CD4-positive, alpha-beta memory T cell (primary cell): ENCODE results near the gene PARD3B. TPM values are rescaled to one million over a fixed set of nuclear protein-coding genes. Genes with fewer than 3 reads are reported as not detected.

Experiments used
- CTCF ChIA-PET: fragments of 350-600 bp; sonication (Branson Sonifier 250); formaldehyde crosslinking; loops from one replicate; lab custom pipeline; 2021; ENCODE audit warnings: inconsistent platforms; ENCODE audit not compliant: partially characterized antibody; lab: Charles Lee
- POLR2A ChIA-PET: fragments of 350-600 bp; sonication (Branson Sonifier 250); formaldehyde crosslinking; loops from one replicate; lab custom pipeline; 2021; ENCODE audit not compliant: partially characterized antibody; lab: Charles Lee
- DNase-seq, 5 donors: peaks; one replicate each; pipeline versions ENCODE4 v3.0.0 to v3.0.0-alpha.2; 2020 to 2022; ENCODE audit warnings: mixed read lengths in 1 of 5
- H3K27ac ChIP-seq: one replicate; pipeline ENCODE4 v1.7.0; 2013; ENCODE audit warnings: low read depth, low read length
- H3K27me3 ChIP-seq: 2 replicates; pipeline ENCODE4 v1.7.0; 2013; ENCODE audit warnings: mild to moderate bottlenecking, low read length, moderate library complexity; ENCODE audit not compliant: insufficient read depth
- H3K36me3 ChIP-seq: 2 replicates; pipeline ENCODE4 v1.7.0; 2013; ENCODE audit warnings: mild to moderate bottlenecking, low read length, moderate library complexity; ENCODE audit not compliant: insufficient read depth
- H3K4me1 ChIP-seq: 2 replicates; pipeline ENCODE4 v1.7.0; 2013; ENCODE audit warnings: mild to moderate bottlenecking, low read length, moderate library complexity; ENCODE audit not compliant: insufficient read depth
- H3K4me3 ChIP-seq, 2 donors: one replicate each; pipeline ENCODE4 v1.7.0; 2013; ENCODE audit warnings: low read length in 2 of 2, mild to moderate bottlenecking in 1 of 2
- H3K9me3 ChIP-seq, 2 donors: one replicate each; pipeline ENCODE4 v1.7.0; 2013; ENCODE audit warnings: low read length in 2 of 2, control low read depth in 1 of 2; ENCODE audit not compliant: control insufficient read depth in 1 of 2
- H3K27ac Mint-ChIP-seq, 7 donors: one replicate each; pipeline ENCODE4 v1.8.0; 2020 to 2021; ENCODE audit warnings: mixed read lengths in 7 of 7, mild to moderate bottlenecking in 6 of 7, inconsistent platforms in 3 of 7, moderate library complexity in 3 of 7
- H3K27me3 Mint-ChIP-seq, 2 donors: one replicate each; pipeline ENCODE4 v1.8.0; 2020 to 2021; ENCODE audit warnings: mixed read lengths in 2 of 2
- H3K36me3 Mint-ChIP-seq, 2 donors: one replicate each; pipeline ENCODE4 v1.8.0; 2020 to 2021; ENCODE audit warnings: mixed read lengths in 2 of 2, inconsistent platforms in 1 of 2, mild to moderate bottlenecking in 1 of 2
- H3K4me1 Mint-ChIP-seq, 4 donors: one replicate each; pipeline ENCODE4 v1.8.0; 2020 to 2021; ENCODE audit warnings: mixed read lengths in 4 of 4, mild to moderate bottlenecking in 1 of 4
- H3K4me3 Mint-ChIP-seq, 8 donors: one replicate each; pipeline ENCODE4 v1.8.0; 2020 to 2021; ENCODE audit warnings: mixed read lengths in 8 of 8, mild to moderate bottlenecking in 7 of 8, moderate library complexity in 6 of 8, inconsistent platforms in 3 of 8
- H3K9me3 Mint-ChIP-seq, 8 donors: one replicate each; pipeline ENCODE4 v1.8.0; 2020 to 2021; ENCODE audit warnings: mixed read lengths in 8 of 8, mild to moderate bottlenecking in 5 of 8, inconsistent platforms in 3 of 8, moderate library complexity in 1 of 8
- intact Hi-C: fragments of 100-400 bp; cut with micrococcal nuclease; formaldehyde crosslinking; loops from one replicate; pipeline ENCODE4 v1.15.1; 2023
- polyA plus RNA-seq, 2 donors: library from polyadenylated mRNA; unstranded; fragments of 300-500 nt; fragmentation: Illumina TruSeq; gene quantifications; one replicate each; pipeline ENCODE4 v1.2.3, GENCODE V29; 2021
- total RNA-seq, 2 experiments: library from RNA; stranded (reverse); gene quantifications; one replicate each; pipeline ENCODE4 v1.2.3, GENCODE V29; 2021

Gene PARD3B
- total and polyA plus RNA-seq, 4 experiments from 2014 or later: 0.44 to 1.3 (median 1.2) TPM; not detected in 1

DNA sequence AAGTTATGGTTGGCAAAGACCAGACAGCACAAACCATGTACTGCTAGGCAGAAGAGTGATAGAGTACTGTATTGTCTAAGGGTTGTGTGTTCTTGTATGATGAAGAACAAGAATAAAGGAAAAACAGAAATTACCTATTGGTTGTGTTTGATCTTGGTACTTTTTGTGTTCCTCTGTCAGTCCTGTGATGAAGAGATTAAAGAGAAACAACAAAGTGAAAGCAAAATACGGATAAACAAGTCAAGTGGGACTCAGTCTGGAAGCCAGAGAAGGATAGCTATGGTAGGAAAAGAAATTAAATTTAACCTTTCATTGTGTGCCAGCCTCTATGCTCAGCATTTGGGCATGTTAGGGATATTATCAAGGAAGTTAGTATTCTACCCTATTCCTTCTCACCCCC is 413.1 kb downstream of the PARD3B start:
- H3K36me3 Mint-ChIP-seq: peaks cover 0 to 11% of the 10 kb centered on the region in 2 donors
- H3K27me3 Mint-ChIP-seq: no peaks in the 10 kb centered on the region

DNA sequence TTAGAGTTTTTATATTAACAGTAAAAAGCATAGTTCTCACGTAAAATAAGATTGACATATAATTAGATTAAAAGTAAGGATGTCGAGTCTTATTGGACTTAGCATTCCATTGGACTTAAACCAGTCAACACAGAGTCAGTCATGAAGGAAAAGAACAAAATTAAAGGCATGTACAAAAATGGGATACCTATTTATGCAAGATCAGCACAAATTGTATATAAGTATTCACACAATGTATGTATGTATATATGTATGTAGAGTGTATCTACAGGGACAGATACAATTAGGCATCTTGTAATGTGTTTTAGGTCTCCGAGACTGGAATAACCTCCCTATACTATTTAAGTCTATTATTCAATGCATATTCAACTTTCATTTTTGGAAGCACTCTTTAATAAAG is 419.1 kb downstream of the PARD3B start:
- H3K27ac Mint-ChIP-seq: no peak overlapping the region

More for the DNA sequence above, 413.1 kb downstream of the PARD3B start:
- Mint-ChIP-seq H3K4me3 (peak overlapping the region in 6 of 8 donors; percentile 1 to 82 (median 60)), H3K9me3 (peaks cover 0 to 6% (median 2%) of the 10 kb centered on the region in 8 donors), H3K27ac (peak overlapping the region in 6 of 7 donors; percentile 11 to 83 (median 42)), H3K4me1 (peaks cover 22 to 36% (median 29%) of the 10 kb centered on the region in 4 donors)
- intact Hi-C loops: no loop called here
- Histone ChIP-seq H3K27me3 (no peaks in the 10 kb centered on the region), H3K9me3 (no peaks in the 10 kb centered on the region), H3K27ac (no peak overlapping the region), H3K36me3 (no peaks in the 10 kb centered on the region), H3K4me3 (no peak overlapping the region), H3K4me1 (peaks cover 19% of the 10 kb centered on the region)
- POLR2A ChIA-PET: interaction anchor here (3.4 kb wide), 1 partner anchor 9 kb away, joined by 21 read pairs; no protein-coding TSS in a partner anchor
- CTCF ChIA-PET: no interaction called here
- DNase-seq: peak in 1 of 5 donors; percentile 19

DNA sequence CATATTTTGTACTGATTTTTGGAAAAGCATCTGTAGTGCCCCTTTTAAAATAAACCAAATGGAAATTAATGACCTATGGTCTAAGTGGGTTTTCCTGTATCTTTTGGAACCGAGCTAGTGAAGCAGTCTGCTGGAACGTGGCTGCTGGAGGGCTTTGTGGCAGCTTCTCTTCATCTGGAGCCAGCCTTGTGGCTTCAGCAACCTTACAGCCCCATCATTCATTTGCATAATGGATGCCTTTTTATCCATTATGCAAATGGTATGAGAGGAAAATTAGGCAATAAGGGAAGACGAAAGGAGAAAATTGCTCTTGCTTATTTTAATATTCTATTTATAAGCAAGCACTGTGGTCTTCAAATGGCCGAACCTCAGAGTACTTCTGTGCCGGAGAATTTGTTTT is 421.0 kb downstream of the PARD3B start:
- no peak for DNase-seq
- POLR2A ChIA-PET: interaction anchor here (0.9 to 3.7 kb wide), 10 partner anchors 8 to 1218 kb away, joined by 3 to 41 read pairs (median 14); no protein-coding TSS in a partner anchor
- Histone ChIP-seq H3K9me3 (no peaks in the 10 kb centered on the region), H3K27me3 (no peaks in the 10 kb centered on the region), H3K4me1 (peaks cover 61% of the 10 kb centered on the region), H3K27ac (no peak overlapping the region), H3K36me3 (no peaks in the 10 kb centered on the region), H3K4me3 (no peak overlapping the region)
- intact Hi-C loops: loop anchor here (2.0 to 5.0 kb wide), 4 partner anchors 17 to 111 kb away; no protein-coding TSS in a partner anchor
- Mint-ChIP-seq H3K4me1 (peaks cover 46 to 66% (median 56%) of the 10 kb centered on the region in 4 donors), H3K27me3 (no peaks in the 10 kb centered on the region), H3K9me3 (peaks cover 0 to 7% (median 2%) of the 10 kb centered on the region in 8 donors), H3K4me3 (peak overlapping the region in 2 of 8 donors; percentile 36 to 54), H3K36me3 (peaks cover 3 to 8% of the 10 kb centered on the region in 2 donors), H3K27ac (peak overlapping the region; percentile 10 to 100 (median 73))
- CTCF ChIA-PET: interaction anchor here (0.8 to 1.7 kb wide), 6 partner anchors 14 to 164 kb away, joined by 3 to 7 read pairs (median 3); no protein-coding TSS in a partner anchor

More for the DNA sequence above, 419.1 kb downstream of the PARD3B start:
- intact Hi-C loops: no loop called here
- Histone ChIP-seq H3K27ac (no peak overlapping the region), H3K4me1 (peaks cover 43% of the 10 kb centered on the region), H3K27me3 (no peaks in the 10 kb centered on the region), H3K36me3 (no peaks in the 10 kb centered on the region), H3K4me3 (no peak overlapping the region), H3K9me3 (no peaks in the 10 kb centered on the region)
- DNase-seq: no peak
- peaks cover 1 to 11% of the 10 kb centered on the region in 2 donors for H3K36me3 Mint-ChIP-seq
- ChIA-PET CTCF (interaction anchor here (1.0 kb wide), 1 partner anchor 715 kb away, joined by 3 read pairs; no protein-coding TSS in a partner anchor), POLR2A (no interaction called here)
- H3K4me3 Mint-ChIP-seq: no peak overlapping the region
- H3K27me3 Mint-ChIP-seq: no peaks in the 10 kb centered on the region
- peaks cover 0 to 10% (median 2%) of the 10 kb centered on the region in 8 donors for H3K9me3 Mint-ChIP-seq
- H3K4me1 Mint-ChIP-seq: peaks cover 37 to 58% (median 47%) of the 10 kb centered on the region in 4 donors

DNA sequence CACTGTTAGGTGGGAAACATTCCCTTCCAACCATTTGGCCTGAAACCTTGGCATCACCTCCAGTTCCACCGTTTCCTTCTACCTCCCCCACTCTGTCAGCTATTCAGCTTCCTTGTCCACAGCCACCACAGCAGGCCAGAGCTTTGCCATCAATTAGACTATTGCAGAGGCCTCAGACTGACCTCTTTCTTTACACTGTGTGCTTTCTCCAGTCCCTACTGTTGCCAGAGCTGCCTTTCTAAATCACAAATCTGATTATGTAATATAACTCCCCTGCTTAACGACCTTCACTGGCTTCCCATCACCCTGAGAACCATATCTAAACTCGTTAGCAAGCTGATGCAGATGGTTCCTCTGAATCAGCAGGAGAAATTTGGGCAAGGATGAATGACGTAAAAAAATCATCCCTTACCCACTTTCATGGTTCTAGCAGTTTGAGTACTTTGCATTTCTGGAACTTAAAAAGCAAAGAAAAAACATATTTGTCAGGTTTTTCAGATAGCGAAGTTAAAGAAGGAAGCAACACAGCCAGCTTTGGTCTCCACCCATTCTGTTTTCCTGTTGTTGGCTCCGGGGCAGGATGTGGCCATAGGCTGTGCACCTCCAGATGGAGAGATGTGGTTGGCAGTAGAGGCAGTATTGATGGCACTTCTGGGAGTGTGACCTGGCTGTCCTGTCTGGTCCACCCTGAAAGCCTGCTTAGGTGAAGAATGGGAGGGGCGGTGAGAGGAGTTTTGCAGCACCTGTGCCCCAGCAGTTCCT is 422.1 kb downstream of the PARD3B start:
- intact Hi-C loops: loop anchor here (2.0 to 5.0 kb wide), 4 partner anchors 19 to 110 kb away; no protein-coding TSS in a partner anchor
- H3K27ac ChIP-seq: peak overlapping the region; percentile 48
- ChIA-PET POLR2A (interaction anchor here (0.6 to 3.7 kb wide), 30 partner anchors 9 to 1219 kb away, joined by 3 to 41 read pairs (median 4); no protein-coding TSS in a partner anchor), CTCF (interaction anchor here (0.9 to 2.1 kb wide), 13 partner anchors 10 to 163 kb away, joined by 3 to 8 read pairs (median 4); no protein-coding TSS in a partner anchor)
- H3K36me3 ChIP-seq: no peaks in the 10 kb centered on the region
- Mint-ChIP-seq H3K27me3 (no peaks in the 10 kb centered on the region), H3K9me3 (peaks cover 0 to 6% (median 0%) of the 10 kb centered on the region in 8 donors), H3K4me1 (peaks cover 41 to 67% (median 57%) of the 10 kb centered on the region in 4 donors), H3K4me3 (peak overlapping the region; percentile 12 to 86 (median 72)), H3K36me3 (peaks cover 0 to 6% of the 10 kb centered on the region in 2 donors), H3K27ac (peak overlapping the region; percentile 83 to 100 (median 95))
- peaks cover 72% of the 10 kb centered on the region for H3K4me1 ChIP-seq
- peak overlapping the region in 1 of 2 donors; percentile 6 for H3K4me3 ChIP-seq
- no peaks in the 10 kb centered on the region for H3K27me3 ChIP-seq
- DNase-seq: peak; percentile 64 to 78 (median 73)
- H3K9me3 ChIP-seq: no peaks in the 10 kb centered on the region

DNA sequence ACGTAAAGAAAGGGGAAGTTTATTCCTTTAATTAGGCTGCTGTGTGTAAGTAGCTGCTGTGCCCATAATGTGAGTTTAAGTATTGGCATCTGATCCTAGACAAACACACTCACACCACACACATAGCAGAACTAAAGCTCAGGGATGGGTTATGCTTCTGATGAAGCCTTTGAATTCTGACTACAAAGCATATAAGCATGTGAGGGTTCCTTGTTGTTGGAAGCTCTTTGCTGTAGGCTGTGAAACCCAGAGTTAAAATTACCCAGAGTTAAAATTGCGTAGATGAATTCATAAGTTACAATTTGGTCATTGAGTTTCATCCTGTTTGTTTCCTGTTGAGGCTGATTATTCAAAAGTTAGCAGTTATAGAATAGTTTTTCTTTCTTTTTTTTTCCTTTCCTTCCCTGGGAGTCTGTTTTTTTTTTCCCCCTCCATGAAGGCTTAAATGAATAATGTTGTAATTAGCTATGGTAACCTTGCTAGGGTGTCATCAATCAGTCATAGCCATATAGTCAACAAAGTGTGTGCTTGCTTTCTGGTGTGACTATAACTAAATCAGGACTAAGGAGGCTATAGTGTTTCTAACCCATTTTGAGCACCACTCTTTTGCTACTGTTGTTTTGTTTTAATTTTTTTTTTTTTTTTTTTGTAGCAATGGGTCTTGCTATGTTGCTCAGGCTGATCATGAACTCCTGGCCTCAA is 426.1 kb downstream of the PARD3B start:
- H3K4me1 Mint-ChIP-seq: peaks cover 39 to 65% (median 52%) of the 10 kb centered on the region in 4 donors
- peaks cover 0 to 5% (median 0%) of the 10 kb centered on the region in 8 donors for H3K9me3 Mint-ChIP-seq
- Histone ChIP-seq H3K4me3 (no peak overlapping the region), H3K36me3 (no peaks in the 10 kb centered on the region), H3K4me1 (peaks cover 66% of the 10 kb centered on the region), H3K27me3 (no peaks in the 10 kb centered on the region), H3K9me3 (no peaks in the 10 kb centered on the region), H3K27ac (no peak overlapping the region)
- peak in 3 of 5 donors; percentile 21 to 42 (median 34) for DNase-seq
- peak overlapping the region; percentile 61 to 91 (median 83) for H3K27ac Mint-ChIP-seq
- H3K4me3 Mint-ChIP-seq: peak overlapping the region in 7 of 8 donors; percentile 32 to 70 (median 57)
- no peaks in the 10 kb centered on the region for H3K27me3 Mint-ChIP-seq
- H3K36me3 Mint-ChIP-seq: peaks cover 0 to 6% of the 10 kb centered on the region in 2 donors
- CTCF ChIA-PET: interaction anchor here (0.7 to 2.0 kb wide), 9 partner anchors 10 to 704 kb away, joined by 3 to 7 read pairs (median 4); no protein-coding TSS in a partner anchor
- POLR2A ChIA-PET: interaction anchor here (0.7 to 2.8 kb wide), 12 partner anchors 11 to 158 kb away, joined by 3 to 13 read pairs (median 4); no protein-coding TSS in a partner anchor
- intact Hi-C loops: no loop called here

DNA sequence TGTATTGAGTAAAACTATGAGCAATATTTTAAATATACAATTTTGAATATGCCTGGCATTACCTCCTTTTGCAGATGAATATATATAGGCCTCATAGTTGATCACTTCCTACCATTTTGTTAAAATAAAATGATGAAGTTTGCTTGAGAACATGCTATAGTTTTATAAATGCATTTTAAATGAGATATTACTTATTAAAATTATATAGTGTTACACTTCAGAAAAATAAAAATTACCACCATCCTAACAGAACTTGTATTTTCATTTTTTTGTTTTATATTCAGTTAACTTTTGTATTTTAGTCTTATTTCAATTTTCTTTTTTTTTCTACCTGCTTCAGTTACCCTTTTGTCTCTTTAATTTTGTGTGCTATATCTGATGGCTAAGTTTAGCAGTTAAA is 426.9 kb downstream of the PARD3B start:
- H3K4me3 Mint-ChIP-seq: no peak overlapping the region
- no peaks in the 10 kb centered on the region for H3K27me3 Mint-ChIP-seq
- Histone ChIP-seq H3K4me3 (no peak overlapping the region), H3K36me3 (no peaks in the 10 kb centered on the region), H3K9me3 (no peaks in the 10 kb centered on the region), H3K4me1 (peaks cover 58% of the 10 kb centered on the region), H3K27me3 (no peaks in the 10 kb centered on the region), H3K27ac (no peak overlapping the region)
- no peak for DNase-seq
- H3K36me3 Mint-ChIP-seq: peaks cover 3 to 5% of the 10 kb centered on the region in 2 donors
- peaks cover 33 to 57% (median 44%) of the 10 kb centered on the region in 4 donors for H3K4me1 Mint-ChIP-seq
- ChIA-PET CTCF (interaction anchor here (0.7 to 1.0 kb wide), 2 partner anchors 10 to 98 kb away, joined by 3 to 4 read pairs; no protein-coding TSS in a partner anchor), POLR2A (interaction anchor here (1.3 kb wide), 1 partner anchor 14 kb away, joined by 4 read pairs; no protein-coding TSS in a partner anchor)
- intact Hi-C loops: no loop called here
- peak overlapping the region in 1 of 7 donors; percentile 12 for H3K27ac Mint-ChIP-seq
- peaks cover 0 to 5% (median 0%) of the 10 kb centered on the region in 8 donors for H3K9me3 Mint-ChIP-seq
